Activated CD4-positive, alpha-beta T cell treated with anti-CD3 and anti-CD28 coated beads for 36 hours (primary cell): ENCODE results near the gene STARD9. TPM values are rescaled to one million over a fixed set of nuclear protein-coding genes. Genes with fewer than 3 reads are reported as not detected.
A peak's percentile ranks its signal among the peaks of the same experiment; 100 is the strongest.

ENCODE experiments used
- ATAC-seq: fragments of 200-7000 bp; cut with Tn5 transposase; one replicate; pipeline ENCODE4 v1.10.0; 2021; ENCODE audit warnings: mild to moderate bottlenecking, moderate library complexity
- CTCF ChIA-PET: fragments of 350-600 bp; sonication (Branson Sonifier 250); formaldehyde crosslinking; loops from one replicate; lab custom pipeline; 2021; ENCODE audit warnings: antibody characterized with exemption; lab: Charles Lee
- POLR2A ChIA-PET: fragments of 350-600 bp; sonication (Branson Sonifier 250); formaldehyde crosslinking; loops from one replicate; lab custom pipeline; 2021; ENCODE audit warnings: antibody characterized with exemption, inconsistent platforms; lab: Charles Lee
- DNase-seq: peaks from one replicate; pipeline ENCODE4 v3.0.0-alpha.2; 2020
- H3K27ac Mint-ChIP-seq: one replicate; pipeline ENCODE4 v1.8.0; 2021; ENCODE audit warnings: mixed read lengths
- H3K27me3 Mint-ChIP-seq: one replicate; pipeline ENCODE4 v1.8.0; 2021; ENCODE audit warnings: mixed read lengths
- H3K36me3 Mint-ChIP-seq: one replicate; pipeline ENCODE4 v1.8.0; 2021; ENCODE audit warnings: low read depth, mixed read lengths
- H3K4me1 Mint-ChIP-seq: one replicate; pipeline ENCODE4 v1.8.0; 2021; ENCODE audit warnings: mixed read lengths
- H3K4me3 Mint-ChIP-seq: one replicate; pipeline ENCODE4 v1.8.0; 2021; ENCODE audit warnings: mild to moderate bottlenecking, moderate library complexity, mixed read lengths
- H3K9me3 Mint-ChIP-seq: one replicate; pipeline ENCODE4 v1.8.0; 2021; ENCODE audit warnings: low read depth, mixed read lengths
- intact Hi-C, 2 experiments: fragments of 100-400 bp; cut with DNase I in 1 of 2; cut with micrococcal nuclease in 1 of 2; formaldehyde crosslinking; loops; one replicate each; pipeline versions ENCODE4 v1.14.2 to v1.15.1; 2022 to 2024; cut with DNase I, micrococcal nuclease
- total RNA-seq, 2 experiments: library from RNA; stranded (reverse); gene quantifications; one replicate each; pipeline ENCODE4 v1.2.3, GENCODE V29; 2021

STARD9 gene
- total RNA-seq, 2 experiments from 2014 or later: 4.0 to 4.1 TPM

GRCh38 chr15:42695527-42696071 is 120.2 kb downstream of the STARD9 start:
- Mint-ChIP-seq H3K4me1 (peaks cover 3% of the 10 kb centered on the region), H3K27me3 (no peaks in the 10 kb centered on the region), H3K27ac (no peak overlapping the region), H3K4me3 (no peak overlapping the region), H3K36me3 (peaks cover under 1% of the 10 kb centered on the region), H3K9me3 (no peaks in the 10 kb centered on the region)
- no peak for ATAC-seq
- ChIA-PET POLR2A (no interaction called here), CTCF (interaction anchor here (0.7 kb wide), 1 partner anchor 709 kb away, joined by 3 read pairs; no protein-coding TSS in a partner anchor)
- intact Hi-C loops: no loop called here
- DNase-seq: no peak

DNA sequence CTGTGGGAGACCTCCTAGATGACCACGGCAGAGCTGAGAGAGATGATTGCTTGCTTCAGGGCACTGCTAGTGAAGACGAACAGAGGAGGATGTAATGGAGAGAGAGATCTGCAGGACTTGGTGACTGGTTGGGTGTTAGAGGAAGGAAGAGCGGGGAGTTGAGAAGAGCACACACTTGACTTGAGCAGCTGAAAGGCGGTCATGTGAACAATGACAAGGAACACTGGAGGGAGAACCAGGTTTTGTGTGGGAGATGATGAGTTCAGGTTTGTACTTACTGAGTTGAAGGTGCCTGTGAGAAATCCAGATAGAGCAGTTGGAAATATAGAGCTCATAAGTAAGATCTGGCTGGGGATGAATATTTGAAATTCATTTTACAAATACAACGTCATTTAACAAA is 121.2 kb downstream of the STARD9 start:
- Mint-ChIP-seq H3K4me3 (no peak overlapping the region), H3K27ac (no peak overlapping the region), H3K9me3 (no peaks in the 10 kb centered on the region), H3K36me3 (peaks cover 6% of the 10 kb centered on the region), H3K27me3 (no peaks in the 10 kb centered on the region), H3K4me1 (no peaks in the 10 kb centered on the region)
- DNase-seq (no peak), ATAC-seq (no peak)
- intact Hi-C loops: loop anchor here in 1 of 2 experiments (1.0 kb wide), 1 partner anchor 13 kb away; no protein-coding TSS in a partner anchor
- POLR2A ChIA-PET: no interaction called here
- CTCF ChIA-PET: interaction anchor here (0.9 kb wide), 1 partner anchor 10 kb away, joined by 3 read pairs; no protein-coding TSS in a partner anchor

GRCh38 chr15:42704492-42704926 is 129.1 kb downstream of the STARD9 start:
- POLR2A ChIA-PET: no interaction called here
- H3K27ac Mint-ChIP-seq: no peak overlapping the region
- H3K4me3 Mint-ChIP-seq: no peak overlapping the region
- H3K36me3 Mint-ChIP-seq: peaks cover 7% of the 10 kb centered on the region
- DNase-seq (peak; percentile 78), ATAC-seq (peak; percentile 98)
- H3K27me3 Mint-ChIP-seq: no peaks in the 10 kb centered on the region
- H3K4me1 Mint-ChIP-seq: peaks cover 5% of the 10 kb centered on the region
- CTCF ChIA-PET: interaction anchor here (0.6 to 6.0 kb wide), 2 partner anchors 36 to 222 kb away, joined by 3 to 46 read pairs; no protein-coding TSS in a partner anchor
- no peaks in the 10 kb centered on the region for H3K9me3 Mint-ChIP-seq
- intact Hi-C loops: loop anchor here (1.0 kb wide), 3 partner anchors 222 to 581 kb away; no protein-coding TSS in a partner anchor

- intact Hi-C loops: no loop called here
- ATAC-seq: no peak
- no peak overlapping the region for H3K4me3 Mint-ChIP-seq
- no peak for DNase-seq
- peaks cover 7% of the 10 kb centered on the region for H3K36me3 Mint-ChIP-seq
- ChIA-PET POLR2A (no interaction called here), CTCF (interaction anchor here (0.7 to 6.0 kb wide), 4 partner anchors 12 to 222 kb away, joined by 3 to 46 read pairs (median 3); no protein-coding TSS in a partner anchor)
- H3K27me3 Mint-ChIP-seq: no peaks in the 10 kb centered on the region
- peaks cover 5% of the 10 kb centered on the region for H3K4me1 Mint-ChIP-seq
- H3K27ac Mint-ChIP-seq: no peak overlapping the region
- no peaks in the 10 kb centered on the region for H3K9me3 Mint-ChIP-seq
Measured at GRCh38 chr15:42705336-42705735, 129.9 kb downstream of the STARD9 start.

DNA sequence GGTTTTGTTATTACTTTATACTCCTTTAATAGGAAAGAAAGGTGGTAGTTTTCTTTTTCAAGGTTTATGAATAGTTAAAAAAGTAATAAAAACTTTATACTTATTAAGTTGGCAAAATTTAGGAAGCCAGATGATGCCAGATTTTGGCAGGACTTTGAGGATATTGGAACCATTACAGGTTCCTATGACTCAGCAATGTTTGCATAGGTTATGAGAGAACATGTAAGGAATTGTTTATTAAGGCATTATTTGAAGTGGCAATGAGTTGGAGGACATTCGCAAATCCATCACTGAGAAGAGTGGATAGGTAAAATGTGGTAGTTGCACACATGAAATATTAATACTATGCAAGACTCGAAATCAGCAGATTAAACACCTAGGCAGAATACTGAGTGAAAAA is 131.7 kb downstream of the STARD9 start:
- intact Hi-C loops: no loop called here
- no peaks in the 10 kb centered on the region for H3K27me3 Mint-ChIP-seq
- POLR2A ChIA-PET: no interaction called here
- peaks cover 2% of the 10 kb centered on the region for H3K36me3 Mint-ChIP-seq
- DNase-seq: no peak
- no peak for ATAC-seq
- no peak overlapping the region for H3K4me3 Mint-ChIP-seq
- CTCF ChIA-PET: interaction anchor here (6.0 kb wide), 1 partner anchor 220 kb away, joined by 46 read pairs; no protein-coding TSS in a partner anchor
- no peak overlapping the region for H3K27ac Mint-ChIP-seq
- no peaks in the 10 kb centered on the region for H3K9me3 Mint-ChIP-seq
- peaks cover 5% of the 10 kb centered on the region for H3K4me1 Mint-ChIP-seq

- DNase-seq (no peak), ATAC-seq (no peak)
- peaks cover 2% of the 10 kb centered on the region for H3K36me3 Mint-ChIP-seq
- peaks cover 5% of the 10 kb centered on the region for H3K4me1 Mint-ChIP-seq
- intact Hi-C loops: no loop called here
- CTCF ChIA-PET: interaction anchor here (0.7 kb wide), 1 partner anchor 232 kb away, joined by 3 read pairs; no protein-coding TSS in a partner anchor
- POLR2A ChIA-PET: no interaction called here
- H3K4me3 Mint-ChIP-seq: no peak overlapping the region
- H3K27ac Mint-ChIP-seq: no peak overlapping the region
- no peaks in the 10 kb centered on the region for H3K9me3 Mint-ChIP-seq
- H3K27me3 Mint-ChIP-seq: no peaks in the 10 kb centered on the region
Measured at GRCh38 chr15:42707873-42708544, 132.6 kb downstream of the STARD9 start.

DNA sequence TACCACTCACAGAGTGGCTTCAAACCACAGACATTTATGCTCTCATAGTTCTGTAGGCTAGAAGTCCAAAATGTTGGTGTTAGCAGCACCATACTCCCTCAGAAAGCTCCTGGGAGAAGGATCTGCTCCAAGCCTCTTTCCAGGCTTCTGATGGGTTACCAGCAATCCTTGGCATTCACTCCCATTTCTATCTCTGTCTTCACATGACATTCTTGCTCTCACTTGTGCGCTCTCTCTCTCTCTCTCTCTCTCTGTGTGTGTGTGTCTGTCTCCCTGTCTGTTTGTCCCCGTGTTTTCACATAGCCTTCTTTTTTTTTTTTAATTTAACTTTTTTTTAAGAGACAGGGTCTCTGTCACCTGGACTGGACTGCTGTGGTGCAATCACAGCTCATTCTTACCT is 135.3 kb downstream of the STARD9 start:
- Mint-ChIP-seq H3K4me1 (peaks cover 5% of the 10 kb centered on the region), H3K36me3 (no peaks in the 10 kb centered on the region), H3K27me3 (no peaks in the 10 kb centered on the region), H3K4me3 (no peak overlapping the region), H3K9me3 (no peaks in the 10 kb centered on the region), H3K27ac (no peak overlapping the region)
- ATAC-seq (no peak), DNase-seq (no peak)
- POLR2A ChIA-PET: no interaction called here
- CTCF ChIA-PET: interaction anchor here (1.0 kb wide), 1 partner anchor 10 kb away, joined by 4 read pairs; no protein-coding TSS in a partner anchor
- intact Hi-C loops: no loop called here

DNA sequence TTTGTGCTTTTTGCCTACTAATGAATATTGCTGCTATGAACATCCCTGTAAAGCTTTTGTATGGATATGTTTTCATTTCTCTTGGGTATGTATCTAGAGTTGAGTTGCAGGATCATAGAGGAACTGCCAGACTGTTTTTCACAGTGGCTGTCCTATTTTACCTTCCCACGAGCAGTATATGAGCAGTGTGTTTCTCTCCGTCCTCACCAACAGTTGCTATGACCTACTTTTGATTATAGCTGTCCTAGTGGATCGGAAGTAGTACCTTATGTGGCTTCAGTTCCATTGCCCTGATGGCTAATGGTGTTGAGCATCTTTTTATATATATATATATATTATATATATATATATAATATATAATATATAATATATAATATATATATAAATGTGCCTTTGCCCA is 136.3 kb downstream of the STARD9 start:
- Mint-ChIP-seq H3K4me1 (peaks cover 5% of the 10 kb centered on the region), H3K36me3 (no peaks in the 10 kb centered on the region), H3K4me3 (no peak overlapping the region), H3K27ac (no peak overlapping the region), H3K9me3 (no peaks in the 10 kb centered on the region), H3K27me3 (no peaks in the 10 kb centered on the region)
- intact Hi-C loops: no loop called here
- DNase-seq: no peak
- no peak for ATAC-seq
- ChIA-PET POLR2A (no interaction called here), CTCF (interaction anchor here (1.1 kb wide), 1 partner anchor 11 kb away, joined by 3 read pairs; no protein-coding TSS in a partner anchor)

- Mint-ChIP-seq H3K27me3 (no peaks in the 10 kb centered on the region), H3K27ac (no peak overlapping the region), H3K4me1 (peaks cover 5% of the 10 kb centered on the region), H3K9me3 (no peaks in the 10 kb centered on the region), H3K4me3 (no peak overlapping the region), H3K36me3 (no peaks in the 10 kb centered on the region)
- ChIA-PET POLR2A (no interaction called here), CTCF (interaction anchor here (1.1 kb wide), 1 partner anchor 10 kb away, joined by 3 read pairs; no protein-coding TSS in a partner anchor)
- intact Hi-C loops: no loop called here
- DNase-seq (no peak), ATAC-seq (no peak)
Measured at GRCh38 chr15:42712584-42712983, 137.2 kb downstream of the STARD9 start.

DNA sequence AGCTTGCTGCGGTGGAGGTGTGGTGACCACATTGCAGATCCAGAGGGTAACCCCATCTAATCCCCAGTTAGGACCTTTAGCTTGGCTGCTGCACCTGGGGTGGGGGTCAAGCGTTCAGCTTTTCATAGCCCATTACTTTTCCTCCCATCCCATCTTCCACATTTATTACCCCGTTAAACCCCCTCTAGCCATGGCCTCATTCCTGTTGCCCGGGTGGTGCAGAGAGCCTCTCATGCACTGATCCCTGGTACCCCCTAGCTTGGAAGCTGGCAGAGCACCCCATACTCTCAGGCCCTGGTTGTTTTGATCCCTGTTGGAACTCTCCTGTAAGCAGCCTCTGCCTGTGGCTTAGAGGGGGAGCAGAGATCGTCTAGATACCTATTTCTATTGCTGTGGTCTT is 140.7 kb downstream of the STARD9 start:
- Mint-ChIP-seq H3K27ac (no peak overlapping the region), H3K4me3 (no peak overlapping the region), H3K36me3 (peaks cover 4% of the 10 kb centered on the region), H3K27me3 (no peaks in the 10 kb centered on the region), H3K4me1 (no peaks in the 10 kb centered on the region), H3K9me3 (no peaks in the 10 kb centered on the region)
- no peak for ATAC-seq
- DNase-seq: no peak
- ChIA-PET POLR2A (no interaction called here), CTCF (interaction anchor here (0.6 kb wide), 1 partner anchor 10 kb away, joined by 3 read pairs; no protein-coding TSS in a partner anchor)
- intact Hi-C loops: no loop called here

DNA sequence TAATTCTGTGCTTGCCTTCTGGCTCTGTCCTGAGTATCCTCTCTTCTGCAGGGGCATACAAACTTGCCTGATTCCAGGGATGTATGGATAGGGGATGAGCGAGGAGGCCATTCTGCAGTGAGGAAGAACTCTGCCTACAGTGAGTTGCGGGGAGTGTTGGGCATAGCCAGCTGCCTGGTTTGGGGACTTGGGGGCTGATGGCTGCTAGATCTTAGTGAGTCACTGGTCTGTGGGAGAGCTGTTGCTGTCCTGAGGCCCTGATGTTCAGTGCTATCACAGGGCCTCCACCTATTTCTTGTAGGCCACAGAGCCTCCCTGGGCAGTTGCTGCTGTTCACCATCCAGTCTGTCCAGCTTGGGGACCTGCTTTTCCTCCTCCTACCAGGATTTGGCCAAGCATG is 141.2 kb downstream of the STARD9 start:
- ATAC-seq (no peak), DNase-seq (no peak)
- Mint-ChIP-seq H3K9me3 (no peaks in the 10 kb centered on the region), H3K4me1 (no peaks in the 10 kb centered on the region), H3K27ac (no peak overlapping the region), H3K4me3 (no peak overlapping the region), H3K27me3 (no peaks in the 10 kb centered on the region), H3K36me3 (peaks cover 4% of the 10 kb centered on the region)
- intact Hi-C loops: no loop called here
- ChIA-PET POLR2A (no interaction called here), CTCF (no interaction called here)
